NCI-H146 treated with DMSO at 0.1 percent for 48 hours (cell line): Measurements from ENCODE around the gene TAF3.

Experiments used
- DNase-seq: peaks from one replicate; lab custom pipeline; 2025; ENCODE audit not compliant: unreplicated experiment; lab: John Stamatoyannopoulos, UW

The TAF3 gene

GRCh38 chr10:8054494-8055407, 236.4 kb downstream of the TAF3 start, which contains the start of gene GATA3:
Gene GATA3, plus strand, starts transcription at chr10:8054688. Its CDS starts 968 bp downstream, at chr10:8055656.
- no peak for DNase-seq

GRCh38 chr10:8055420-8056349, 237.4 kb downstream of the TAF3 start:
- DNase-seq, result no peak

GRCh38 chr10:8056378-8056777, 238.1 kb downstream of the TAF3 start:
- no peak for DNase-seq

- DNase-seq, result no peak
These were observed 238.6 kb downstream of the TAF3 start for GRCh38 chr10:8056871-8057331.

GRCh38 chr10:8057636-8058273, 239.4 kb downstream of the TAF3 start:
- DNase-seq, result no peak

- DNase-seq, result no peak
These were observed 240.2 kb downstream of the TAF3 start for GRCh38 chr10:8058274-8059111.

GRCh38 chr10:8059191-8059936, 241.1 kb downstream of the TAF3 start:
- DNase-seq, result no peak

- no peak for DNase-seq
These were observed 241.9 kb downstream of the TAF3 start for GRCh38 chr10:8060010-8060703.

- DNase-seq, result no peak
These were observed 242.4 kb downstream of the TAF3 start for GRCh38 chr10:8060704-8061121.

GRCh38 chr10:8061274-8062211, 243.2 kb downstream of the TAF3 start:
- DNase-seq, result no peak

- DNase-seq, result no peak
These were observed 245.0 kb downstream of the TAF3 start for GRCh38 chr10:8063128-8063908.

- DNase-seq, result no peak
These were observed 245.6 kb downstream of the TAF3 start for GRCh38 chr10:8063935-8064334.

GRCh38 chr10:8064436-8064835, 246.1 kb downstream of the TAF3 start:
- no peak for DNase-seq

- no peak for DNase-seq
These were observed 247.3 kb downstream of the TAF3 start for GRCh38 chr10:8065651-8066050.

GRCh38 chr10:8066124-8066523, 247.8 kb downstream of the TAF3 start:
- DNase-seq, result no peak
